ENCODE data around the gene UCK1. TPM values are rescaled to one million over a fixed set of nuclear protein-coding genes. Genes with fewer than 3 reads are reported as not detected.

Gene UCK1
- total and polyA plus RNA-seq, 10 of the 15 experiments (the other 5 are each of a cell fraction or from before 2014, with no cell fraction given), result 0.31 to 27.0 (median 18.7) TPM

DNA sequence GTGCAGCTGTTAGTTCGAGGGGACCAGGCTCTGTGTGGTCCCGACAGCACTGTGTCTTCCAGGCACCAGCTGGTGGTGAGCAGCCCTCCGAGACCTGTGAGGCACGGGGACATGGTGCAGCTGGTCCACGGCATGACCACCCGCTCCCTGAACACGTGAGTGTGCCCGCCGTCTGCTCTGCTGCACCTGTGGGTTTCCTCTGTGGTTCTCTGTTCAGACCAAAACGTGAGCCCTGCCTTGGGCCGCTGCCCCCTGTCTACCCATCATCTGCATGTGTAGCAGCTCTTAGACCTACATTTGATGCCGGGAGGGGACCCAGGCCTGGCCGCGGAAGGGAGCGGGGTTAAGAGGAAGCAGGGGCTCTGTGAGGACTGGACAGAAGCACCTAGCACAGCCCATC lies 17.9 kb downstream of the UCK1 start (continued):
- no peak for TF ChIP-seq ELK1 (IDR thresholded peaks at IDR 0.05; ENCODE audit: low read depth, low read length)
- no peak for TF ChIP-seq KLF5 (IDR thresholded peaks at IDR 0.05; ENCODE audit: partially characterized antibody)
- TF ChIP-seq GABPA (IDR thresholded peaks at IDR 0.05; ENCODE audit: low read depth), result no peak
- TF ChIP-seq, protein P1, sequence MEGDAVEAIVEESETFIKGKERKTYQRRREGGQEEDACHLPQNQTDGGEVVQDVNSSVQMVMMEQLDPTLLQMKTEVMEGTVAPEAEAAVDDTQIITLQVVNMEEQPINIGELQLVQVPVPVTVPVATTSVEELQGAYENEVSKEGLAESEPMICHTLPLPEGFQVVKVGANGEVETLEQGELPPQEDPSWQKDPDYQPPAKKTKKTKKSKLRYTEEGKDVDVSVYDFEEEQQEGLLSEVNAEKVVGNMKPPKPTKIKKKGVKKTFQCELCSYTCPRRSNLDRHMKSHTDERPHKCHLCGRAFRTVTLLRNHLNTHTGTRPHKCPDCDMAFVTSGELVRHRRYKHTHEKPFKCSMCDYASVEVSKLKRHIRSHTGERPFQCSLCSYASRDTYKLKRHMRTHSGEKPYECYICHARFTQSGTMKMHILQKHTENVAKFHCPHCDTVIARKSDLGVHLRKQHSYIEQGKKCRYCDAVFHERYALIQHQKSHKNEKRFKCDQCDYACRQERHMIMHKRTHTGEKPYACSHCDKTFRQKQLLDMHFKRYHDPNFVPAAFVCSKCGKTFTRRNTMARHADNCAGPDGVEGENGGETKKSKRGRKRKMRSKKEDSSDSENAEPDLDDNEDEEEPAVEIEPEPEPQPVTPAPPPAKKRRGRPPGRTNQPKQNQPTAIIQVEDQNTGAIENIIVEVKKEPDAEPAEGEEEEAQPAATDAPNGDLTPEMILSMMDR (IDR thresholded peaks at IDR 0.05 in 2 of 3, conservative IDR thresholded peaks at IDR 0.05 in 1 of 3; ENCODE audit: control insufficient read depth in 2 of 3, extremely low read depth in 1 of 3, insufficient read depth in 1 of 3, low read depth in 3 of 3, low read length in 3 of 3), result no peak
- TF ChIP-seq SMAD5 (IDR thresholded peaks at IDR 0.05; ENCODE audit: low read depth), result no peak

GRCh38 chr9:131511880-131512279 lies 19.2 kb downstream of the UCK1 start:
- CTCF ChIA-PET, result no interaction called here

More at GRCh38 chr9:131511880-131512279, 19.2 kb downstream of the UCK1 start:
- no peak overlapping the region for H2AFZ ChIP-seq (ENCODE audit: control insufficient read depth, low read depth, low read length)
- ATAC-seq, result no peak
- RAD21 ChIA-PET (ENCODE audit: unreplicated experiment), result no interaction called here
- DNase-seq (ENCODE audit: low read depth, low spot score), result no peak
- H3K27me3 ChIP-seq (replicated peaks in 1 of 2; ENCODE audit: control insufficient read depth in 2 of 2, insufficient read depth in 2 of 2, low read length in 1 of 2), result no peaks in the 10 kb centered on the region
- in situ Hi-C loops (cut with MboI) (no loop called here), intact Hi-C loops (cut with micrococcal nuclease; ENCODE audit: unreplicated experiment) (no loop called here)
- no peak for FAIRE-seq
- H3K27ac ChIP-seq (ENCODE audit: control insufficient read depth, insufficient read depth), result no peak overlapping the region
- WGBS (ENCODE audit: insufficient coverage, insufficient replicate concordance, low lambda C conversion rate, missing lambda C conversion rate), result 98% methylated on average over 6 of the region's 6 CpGs
- no peaks in the 10 kb centered on the region for H4K20me1 ChIP-seq (ENCODE audit: control insufficient read depth, insufficient read depth)
- H3K9me3 ChIP-seq (replicated peaks; ENCODE audit: control insufficient read depth, insufficient read depth, low read length), result no peaks in the 10 kb centered on the region
- no peaks in the 10 kb centered on the region for H3K4me1 ChIP-seq (ENCODE audit: control insufficient read depth, insufficient read depth, low read length)
- POLR2A ChIA-PET, result no interaction called here
- peaks cover 7 to 19% of the 10 kb centered on the region in 2 experiments; a peak in 3 of 4 replicates for H3K36me3 ChIP-seq (ENCODE audit: control insufficient read depth in 2 of 2, insufficient read depth in 2 of 2, low read length in 1 of 2)
- BruUV-seq (replicated peaks), result no TSS peak
- H3K9ac ChIP-seq (ENCODE audit: control insufficient read depth, insufficient read depth, low read length), result no peak overlapping the region
- SMC1A ChIA-PET (ENCODE audit: uncharacterized antibody, unreplicated experiment), result no interaction called here
- no peak overlapping the region for H3K4me3 ChIP-seq
- H3K4me2 ChIP-seq (ENCODE audit: control insufficient read depth, insufficient read depth), result no peak overlapping the region
- TF ChIP-seq SPI1 (IDR thresholded peaks at IDR 0.05; ENCODE audit: borderline replicate concordance, insufficient read depth, low read depth, low read length), result no peak
- no peak for TF ChIP-seq SMAD5 (IDR thresholded peaks at IDR 0.05; ENCODE audit: low read depth)
- no peak for TF ChIP-seq ZNF622 (IDR thresholded peaks at IDR 0.05)
- no peak for TF ChIP-seq EGR1 (IDR thresholded peaks at IDR 0.05; ENCODE audit: borderline replicate concordance in 1 of 2, low read depth in 2 of 2, low read length in 2 of 2)
- TF ChIP-seq HCFC1 (IDR thresholded peaks at IDR 0.05; ENCODE audit: low read length), result no peak
- no peak for TF ChIP-seq NR2F1 (conservative IDR thresholded peaks at IDR 0.05)
- TF ChIP-seq IRF3 (IDR thresholded peaks at IDR 0.05), result no peak
- TF ChIP-seq RAD21 (IDR thresholded peaks at IDR 0.05; ENCODE audit: insufficient read depth, low read depth, low read length), result no peak
- TF ChIP-seq ATF7 (IDR thresholded peaks at IDR 0.05; ENCODE audit: low read depth), result no peak
- no peak for TF ChIP-seq STAT3 (IDR thresholded peaks at IDR 0.05; ENCODE audit: low read depth, low read length)
- TF ChIP-seq ESRRA (IDR thresholded peaks at IDR 0.05; ENCODE audit: low read length), result no peak
- no peak for TF ChIP-seq FOXK2 (IDR thresholded peaks at IDR 0.05)
- no peaks in the 10 kb centered on the region for H3K79me2 ChIP-seq (ENCODE audit: control insufficient read depth, insufficient read depth, low read length)
